ENCODE results near the gene HLA-DMA.

Gene HLA-DMA

DNA sequence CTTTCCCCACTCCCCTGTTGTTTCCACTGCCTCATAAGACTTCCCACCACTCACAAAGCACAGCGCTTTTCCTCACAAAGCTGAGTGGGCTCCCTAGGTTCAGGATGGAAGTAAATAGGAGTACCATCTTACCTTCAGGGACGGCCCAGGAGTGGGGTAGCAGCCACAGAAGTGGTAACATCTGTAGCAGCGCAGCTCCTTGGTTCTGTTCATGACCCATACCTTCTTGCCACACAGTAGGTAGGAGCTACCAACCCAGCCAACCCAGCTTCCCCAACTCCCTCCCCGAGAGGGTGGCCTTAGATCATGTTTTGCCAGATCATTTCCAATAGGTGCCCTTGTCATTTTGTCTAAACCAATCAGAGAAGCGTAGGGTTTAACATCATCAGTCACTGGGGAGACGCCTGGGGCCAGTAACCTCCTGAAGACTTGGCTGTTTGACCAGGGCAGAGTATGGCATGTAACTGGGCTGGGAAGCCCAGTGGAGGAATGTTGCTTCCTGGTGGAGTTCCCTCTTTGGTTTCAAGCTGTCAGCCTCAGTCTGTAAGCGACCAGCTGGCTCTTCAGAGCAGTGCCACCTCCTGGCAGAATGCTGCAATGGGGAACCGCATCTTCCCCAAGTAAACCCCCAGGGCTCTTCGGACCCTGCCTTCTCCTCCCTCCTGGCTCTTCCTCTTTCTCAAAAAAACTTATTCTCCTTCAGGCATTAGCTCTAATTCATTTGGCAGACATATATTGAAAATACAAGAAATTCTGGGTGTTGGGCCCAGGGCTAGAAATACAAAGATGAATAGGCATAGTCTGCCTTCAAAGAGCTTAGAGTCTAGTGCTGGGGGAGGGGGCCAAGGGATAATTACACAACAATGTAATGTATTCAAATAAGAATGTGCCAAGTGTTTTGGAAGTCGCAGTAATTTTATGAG lies at the start of gene HLA-DMA:
Gene HLA-DMA (minus strand): TSS at position 281 of the 923 bp plus-strand sequence. CDS start 61 bp downstream, at position 220.
- peak in 3 of 4 experiments; percentile 52 to 54 (median 53) for DNase-seq

DNA sequence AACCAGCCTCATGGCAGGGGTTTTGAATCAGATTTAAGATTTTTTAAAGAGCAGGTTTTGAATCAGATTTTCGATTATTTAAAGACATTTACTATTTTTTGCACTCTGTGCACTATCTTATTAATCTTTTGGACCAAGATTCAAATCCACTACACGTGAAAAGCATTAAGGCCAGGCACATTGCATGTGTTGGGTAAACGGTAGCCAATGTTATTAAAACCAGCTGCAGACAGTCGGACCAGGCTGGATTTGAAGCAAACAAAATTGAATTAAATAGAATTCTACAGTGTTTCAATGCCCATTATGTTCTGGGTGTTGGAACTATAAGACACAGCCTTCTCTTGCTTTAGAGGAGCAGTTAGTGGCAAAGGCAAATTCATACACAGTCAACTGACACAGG lies 48.8 kb upstream of the HLA-DMA start:
- no peak for DNase-seq

DNA sequence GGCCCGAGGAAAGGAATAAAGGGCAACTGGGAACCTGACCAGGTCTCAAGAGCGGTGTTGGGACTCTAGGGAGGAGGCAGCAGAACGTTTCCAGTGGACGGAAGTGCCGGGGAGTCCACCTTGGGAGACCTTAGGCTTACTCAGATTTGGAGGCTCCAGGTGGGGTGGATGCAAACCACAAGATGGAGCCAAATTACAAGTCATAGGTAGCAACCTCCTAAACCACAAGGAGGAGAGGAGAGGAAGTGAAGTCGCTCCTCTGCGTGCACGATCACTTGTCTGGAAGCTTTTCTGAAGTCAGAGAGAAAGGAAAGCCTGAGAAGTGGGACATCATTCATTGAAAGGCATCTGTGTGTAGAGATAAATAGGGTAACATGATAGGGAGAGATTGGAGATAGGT lies 47.2 kb upstream of the HLA-DMA start:
- no peak for DNase-seq

DNA sequence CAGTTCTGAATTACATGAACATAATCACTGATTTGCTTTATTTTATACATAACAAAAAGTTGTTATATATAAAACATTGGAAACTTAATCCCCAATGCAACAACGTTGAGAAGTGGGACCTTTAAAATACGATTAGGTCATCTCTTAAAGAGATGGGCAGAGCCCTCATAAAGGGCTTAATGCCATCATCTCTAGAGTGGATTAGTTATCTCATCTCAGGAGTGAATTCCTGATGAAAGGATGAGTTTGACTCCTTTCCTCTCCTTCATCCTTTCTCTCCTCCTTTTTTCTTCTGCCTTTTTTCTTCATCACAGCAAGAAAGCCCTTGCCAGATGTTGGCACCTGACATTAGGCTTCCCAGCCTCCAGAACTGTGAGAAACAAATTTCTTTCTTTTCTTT lies 42.6 kb upstream of the HLA-DMA start:
- no peak for DNase-seq

DNA sequence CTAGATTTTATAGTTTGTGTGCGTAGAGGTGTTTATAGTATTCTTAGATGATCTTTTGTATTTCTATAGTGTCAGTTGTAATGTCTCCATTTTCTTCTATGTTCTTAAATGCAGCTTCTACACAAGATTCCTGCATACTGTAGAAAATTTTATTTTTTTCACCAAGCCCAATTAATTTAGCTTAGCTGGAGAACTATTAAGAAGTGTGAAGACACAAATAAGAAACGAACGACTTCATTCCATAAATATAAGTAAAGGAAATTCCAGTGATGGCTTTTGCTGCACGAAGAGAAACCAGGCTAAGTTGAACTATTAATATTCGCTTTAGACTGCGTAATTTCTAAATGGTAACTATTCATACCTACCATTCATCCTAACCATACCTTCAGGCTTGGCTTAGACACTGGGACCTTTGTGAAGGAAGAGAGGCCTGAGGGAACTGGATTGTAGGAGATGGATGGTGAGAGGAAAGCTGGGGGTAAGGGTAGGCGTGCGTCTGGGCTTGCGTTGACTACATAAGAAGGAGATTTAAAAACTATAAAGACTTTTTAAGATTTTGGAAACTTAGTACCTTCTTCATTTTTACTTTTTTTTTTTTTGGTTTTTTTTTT lies 40.6 kb upstream of the HLA-DMA start:
- DNase-seq, result no peak

DNA sequence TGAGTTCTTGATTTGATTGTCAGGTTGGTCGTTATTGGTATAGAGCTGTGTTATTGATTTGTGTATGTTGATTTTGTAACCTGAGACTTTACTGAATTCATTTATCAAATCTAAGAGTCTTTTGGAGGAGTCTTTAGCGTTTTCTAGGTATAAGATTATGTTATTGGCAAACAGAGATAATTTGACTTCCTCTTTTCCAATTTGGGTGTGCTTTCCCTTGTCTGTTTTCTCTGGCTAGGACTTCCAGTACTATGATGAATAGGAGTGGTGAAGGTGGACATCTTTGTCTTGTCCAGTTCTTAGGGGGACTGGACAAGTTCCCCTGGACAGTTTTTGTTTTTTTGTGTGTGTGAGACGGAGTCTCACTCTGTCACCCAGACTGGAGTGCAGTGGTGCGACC lies 39.1 kb upstream of the HLA-DMA start:
- no peak for DNase-seq

DNA sequence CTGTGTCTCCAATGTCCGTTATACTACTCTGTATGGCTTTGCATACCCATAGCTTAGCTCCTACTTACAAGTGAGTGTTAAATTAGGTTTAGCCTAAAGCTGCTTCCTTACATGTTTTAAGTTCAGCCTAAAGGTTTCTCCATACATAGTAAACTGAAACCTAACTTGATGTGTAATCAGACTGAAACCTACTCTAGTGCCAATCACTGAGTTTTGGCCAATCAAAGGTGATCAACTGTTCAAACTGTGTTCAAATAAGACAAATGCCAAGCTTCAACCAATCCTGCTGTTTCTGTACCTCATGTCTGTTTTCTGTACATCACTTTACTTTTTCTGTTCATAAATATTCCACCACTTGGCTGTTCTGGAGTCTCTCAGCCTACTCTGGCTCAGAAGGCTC lies 36.5 kb upstream of the HLA-DMA start:
- DNase-seq, result no peak

DNA sequence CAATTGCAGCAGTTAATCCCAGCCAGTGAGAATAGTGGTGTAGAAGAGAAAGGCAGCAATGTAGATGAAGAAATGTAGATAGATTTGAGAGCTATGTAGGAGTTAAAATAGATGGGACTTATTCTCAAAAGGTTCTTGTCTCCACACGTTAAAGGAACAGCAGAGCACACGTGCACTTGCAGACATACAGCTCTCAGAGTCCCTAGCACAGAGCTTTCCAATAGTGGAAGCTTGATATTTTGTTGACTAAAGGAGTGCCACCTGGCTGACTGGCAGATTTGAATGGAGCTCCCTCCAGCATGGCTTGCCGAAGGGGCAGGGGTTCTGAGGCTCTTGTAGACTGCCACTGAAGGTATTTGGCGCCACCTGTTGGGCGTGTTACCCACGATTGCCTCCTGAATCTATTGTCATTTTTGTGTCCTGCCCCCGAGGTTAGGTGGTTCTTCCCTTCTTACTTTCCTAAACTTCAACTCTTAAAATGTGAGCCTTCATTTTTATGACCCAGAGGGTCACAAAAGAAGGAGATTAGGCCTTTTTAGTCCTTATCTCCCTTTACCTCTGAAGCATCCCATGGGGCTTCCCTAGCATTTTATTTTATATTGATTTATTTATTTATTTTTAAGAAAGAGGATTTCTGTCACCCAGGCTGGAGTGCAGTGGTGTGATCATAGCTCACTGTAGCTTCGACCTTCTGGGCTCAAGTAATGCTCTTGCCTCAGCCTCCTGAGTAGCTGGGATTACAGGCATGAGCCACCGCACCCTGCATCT lies 31.9 kb upstream of the HLA-DMA start:
- peak; percentile 76 to 88 (median 82) for DNase-seq

DNA sequence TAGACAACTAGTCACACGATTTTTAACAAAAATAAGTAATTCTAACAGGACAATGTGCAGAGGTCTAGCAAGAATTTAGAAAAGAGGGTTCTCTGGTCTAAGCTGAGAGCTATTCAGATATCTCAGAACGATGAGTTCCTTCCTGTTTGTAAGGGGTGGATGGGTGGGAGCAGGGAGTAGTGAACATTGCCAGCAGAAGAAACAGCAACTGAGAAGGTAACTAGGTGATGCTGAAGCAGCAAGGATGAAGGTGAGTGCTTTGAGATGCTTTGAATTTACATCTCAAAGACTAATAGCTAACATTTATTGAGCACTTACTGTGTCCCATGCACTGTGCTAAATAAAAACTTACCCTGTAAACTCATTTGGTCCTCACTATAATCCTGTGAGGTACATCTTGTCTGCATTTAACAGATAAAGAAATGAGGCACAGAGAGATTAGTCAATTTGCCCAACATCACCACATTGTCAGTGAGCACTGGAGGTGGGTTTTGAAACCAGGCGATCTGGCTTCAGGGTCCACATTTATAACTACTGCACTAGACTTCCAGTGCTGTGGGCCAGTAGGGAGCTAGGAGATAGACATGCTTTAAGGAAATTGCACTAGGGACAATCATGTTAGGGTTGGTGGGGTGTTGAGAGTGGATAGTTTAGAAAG lies 31.2 kb upstream of the HLA-DMA start:
- no peak for DNase-seq

DNA sequence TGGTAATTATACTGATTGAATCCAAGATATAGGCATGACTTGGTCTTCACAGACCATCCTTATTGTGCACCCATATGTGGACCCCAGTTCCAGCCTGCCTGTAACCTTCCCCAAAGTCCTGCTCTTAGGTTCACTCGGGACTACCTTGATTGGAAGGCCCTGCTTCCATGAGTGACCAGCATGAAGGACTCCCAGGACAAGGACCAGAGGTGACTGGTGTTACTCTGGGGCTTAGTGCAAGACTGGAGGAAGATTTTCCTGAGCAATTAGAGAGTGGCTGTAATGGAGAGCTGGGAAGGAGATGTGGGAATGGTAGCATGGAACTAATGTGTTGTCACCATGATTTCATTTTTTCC lies 30.6 kb upstream of the HLA-DMA start:
- no peak for DNase-seq

DNA sequence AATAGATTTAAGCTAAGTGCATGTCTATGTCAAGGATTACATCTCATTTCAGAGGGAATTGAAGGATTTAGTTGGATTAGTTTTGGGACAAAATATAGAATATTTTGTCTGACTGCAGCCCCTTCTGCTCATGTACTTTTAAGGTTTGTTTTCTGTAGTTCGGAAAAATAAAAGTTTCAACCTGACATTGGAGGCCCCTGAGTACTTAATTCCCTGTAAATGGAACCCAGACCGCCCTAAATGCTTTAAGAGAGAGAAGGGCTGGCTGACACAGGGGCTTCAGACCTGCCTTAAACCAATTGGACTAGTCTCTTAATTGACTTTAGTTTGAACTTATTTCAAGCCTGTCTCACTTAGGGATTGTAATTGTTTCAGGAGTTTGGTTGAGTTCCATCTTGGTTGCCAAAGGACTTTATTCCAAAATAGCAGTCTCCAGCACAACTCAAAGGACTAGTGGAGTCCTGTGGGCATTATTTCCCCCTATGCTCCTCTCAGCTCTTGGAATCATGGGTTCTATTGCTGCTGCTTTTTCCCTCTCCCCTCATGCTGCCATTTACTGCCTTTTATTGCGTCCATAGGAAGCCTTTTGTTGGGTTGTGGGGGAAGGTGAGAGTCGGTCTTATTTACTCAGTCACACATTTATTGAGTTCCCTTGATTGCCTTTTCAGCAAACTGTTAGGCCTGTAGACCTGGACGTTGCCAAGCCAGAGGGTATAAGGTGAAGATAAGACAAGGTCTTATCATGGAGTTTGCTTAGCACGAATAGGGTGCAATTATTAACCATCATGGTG lies 30.0 kb upstream of the HLA-DMA start:
- no peak for DNase-seq

DNA sequence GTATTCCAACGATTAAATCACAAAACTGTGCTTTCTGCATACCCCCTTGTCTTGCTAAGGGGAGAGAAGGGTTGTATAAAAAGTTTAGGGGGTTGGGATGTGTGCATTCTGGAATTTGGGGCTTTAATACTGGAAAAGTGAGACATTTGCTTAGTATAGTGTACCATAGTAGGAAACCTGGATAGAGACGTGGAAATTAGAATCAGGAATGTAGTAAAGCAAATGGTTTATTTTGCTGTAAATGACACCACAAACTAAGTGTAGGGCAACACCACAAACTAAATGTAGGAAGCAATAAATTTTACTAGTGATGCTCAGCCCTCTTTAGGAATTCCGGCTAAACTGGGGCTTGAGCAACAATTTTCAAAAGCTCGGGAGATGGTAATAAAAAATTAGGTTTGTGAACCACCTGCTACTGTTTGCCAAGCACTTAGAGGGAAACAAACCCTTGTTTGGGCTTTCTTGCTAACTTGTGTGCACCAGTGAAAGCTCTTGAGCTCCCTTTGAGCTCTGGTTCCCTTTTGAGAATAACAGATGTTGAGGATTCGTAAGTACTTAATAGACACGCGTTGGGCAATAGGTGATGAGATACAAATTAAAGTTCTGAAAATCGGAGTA lies 29.3 kb upstream of the HLA-DMA start:
- no peak for DNase-seq

DNA sequence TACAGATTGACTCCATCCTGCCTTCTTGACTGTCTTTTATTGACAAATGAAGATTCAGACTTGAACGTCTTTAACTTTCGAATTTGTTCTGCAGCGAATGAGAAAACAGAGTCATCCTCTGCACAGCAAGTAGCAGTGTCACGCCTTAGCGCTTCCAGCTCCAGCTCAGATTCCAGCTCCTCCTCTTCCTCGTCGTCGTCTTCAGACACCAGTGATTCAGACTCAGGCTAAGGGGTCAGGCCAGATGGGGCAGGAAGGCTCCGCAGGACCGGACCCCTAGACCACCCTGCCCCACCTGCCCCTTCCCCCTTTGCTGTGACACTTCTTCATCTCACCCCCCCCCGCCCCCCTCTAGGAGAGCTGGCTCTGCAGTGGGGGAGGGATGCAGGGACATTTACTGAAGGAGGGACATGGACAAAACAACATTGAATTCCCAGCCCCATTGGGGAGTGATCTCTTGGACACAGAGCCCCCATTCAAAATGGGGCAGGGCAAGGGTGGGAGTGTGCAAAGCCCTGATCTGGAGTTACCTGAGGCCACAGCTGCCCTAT lies 27.7 kb upstream of the HLA-DMA start:
- DNase-seq, result no peak

DNA sequence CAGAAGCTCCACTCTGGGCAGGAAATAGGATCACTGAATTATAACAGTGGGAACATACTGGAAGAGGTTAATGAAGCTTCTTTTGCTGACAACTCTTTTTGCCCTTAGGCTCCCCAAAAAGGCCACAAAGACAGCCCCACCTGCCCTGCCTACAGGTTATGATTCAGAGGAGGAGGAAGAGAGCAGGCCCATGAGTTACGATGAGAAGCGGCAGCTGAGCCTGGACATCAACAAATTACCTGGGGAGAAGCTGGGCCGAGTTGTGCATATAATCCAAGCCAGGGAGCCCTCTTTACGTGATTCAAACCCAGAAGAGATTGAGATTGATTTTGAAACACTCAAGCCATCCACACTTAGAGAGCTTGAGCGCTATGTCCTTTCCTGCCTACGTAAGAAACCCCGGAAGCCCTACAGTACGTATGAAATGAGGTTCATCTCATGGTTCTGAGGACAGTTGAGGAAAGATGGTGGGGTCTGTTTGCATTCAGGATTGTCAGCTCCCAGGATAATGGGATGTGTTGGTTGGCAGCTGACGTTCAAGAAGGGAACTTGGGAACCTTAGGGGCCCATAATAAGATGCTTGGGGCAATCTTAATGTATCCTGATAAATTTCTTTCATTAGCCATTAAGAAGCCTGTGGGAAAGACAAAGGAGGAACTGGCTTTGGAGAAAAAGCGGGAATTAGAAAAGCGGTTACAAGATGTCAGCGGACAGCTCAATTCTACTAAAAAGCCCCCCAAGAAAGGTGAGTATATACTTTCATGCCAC lies 27.0 kb upstream of the HLA-DMA start:
- no peak for DNase-seq

DNA sequence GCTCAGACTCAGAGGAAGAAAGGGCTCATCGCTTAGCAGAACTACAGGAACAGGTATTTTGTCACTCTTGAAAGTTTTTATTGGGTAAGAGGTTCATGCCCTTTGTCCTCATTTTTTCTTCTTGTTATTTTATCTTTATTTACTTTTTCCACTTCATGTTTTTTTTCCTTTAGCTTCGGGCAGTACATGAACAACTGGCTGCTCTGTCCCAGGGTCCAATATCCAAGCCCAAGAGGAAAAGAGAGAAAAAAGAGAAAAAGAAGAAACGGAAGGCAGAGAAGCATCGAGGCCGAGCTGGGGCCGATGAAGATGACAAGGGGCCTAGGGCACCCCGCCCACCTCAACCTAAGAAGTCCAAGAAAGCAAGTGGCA lies 25.0 kb upstream of the HLA-DMA start:
- DNase-seq, result no peak

DNA sequence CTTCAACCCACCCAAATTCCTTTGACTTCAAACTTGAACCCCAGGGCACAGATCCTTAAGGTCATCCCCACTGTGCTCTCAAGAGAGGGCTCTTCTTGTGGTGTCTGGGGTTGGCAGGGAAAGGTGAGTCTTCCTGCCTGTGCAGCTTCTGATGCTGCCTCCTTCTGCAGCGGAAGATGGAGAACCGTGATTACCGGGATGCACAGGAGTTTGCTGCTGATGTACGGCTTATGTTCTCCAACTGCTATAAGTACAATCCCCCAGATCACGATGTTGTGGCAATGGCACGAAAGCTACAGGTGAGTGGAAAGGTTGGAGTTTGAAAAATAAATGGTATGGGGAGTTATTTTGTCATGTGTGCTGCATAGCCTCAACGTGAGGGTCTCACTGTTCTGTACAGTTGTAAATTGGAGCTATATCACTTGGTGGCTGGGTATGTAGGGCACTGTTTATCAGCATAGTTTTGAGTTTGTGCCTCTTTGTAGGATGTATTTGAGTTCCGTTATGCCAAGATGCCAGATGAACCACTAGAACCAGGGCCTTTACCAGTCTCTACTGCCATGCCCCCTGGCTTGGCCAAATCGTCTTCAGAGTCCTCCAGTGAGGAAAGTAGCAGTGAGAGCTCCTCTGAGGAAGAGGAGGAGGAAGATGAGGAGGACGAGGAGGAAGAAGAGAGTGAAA lies 24.5 kb upstream of the HLA-DMA start:
- no peak for DNase-seq

DNA sequence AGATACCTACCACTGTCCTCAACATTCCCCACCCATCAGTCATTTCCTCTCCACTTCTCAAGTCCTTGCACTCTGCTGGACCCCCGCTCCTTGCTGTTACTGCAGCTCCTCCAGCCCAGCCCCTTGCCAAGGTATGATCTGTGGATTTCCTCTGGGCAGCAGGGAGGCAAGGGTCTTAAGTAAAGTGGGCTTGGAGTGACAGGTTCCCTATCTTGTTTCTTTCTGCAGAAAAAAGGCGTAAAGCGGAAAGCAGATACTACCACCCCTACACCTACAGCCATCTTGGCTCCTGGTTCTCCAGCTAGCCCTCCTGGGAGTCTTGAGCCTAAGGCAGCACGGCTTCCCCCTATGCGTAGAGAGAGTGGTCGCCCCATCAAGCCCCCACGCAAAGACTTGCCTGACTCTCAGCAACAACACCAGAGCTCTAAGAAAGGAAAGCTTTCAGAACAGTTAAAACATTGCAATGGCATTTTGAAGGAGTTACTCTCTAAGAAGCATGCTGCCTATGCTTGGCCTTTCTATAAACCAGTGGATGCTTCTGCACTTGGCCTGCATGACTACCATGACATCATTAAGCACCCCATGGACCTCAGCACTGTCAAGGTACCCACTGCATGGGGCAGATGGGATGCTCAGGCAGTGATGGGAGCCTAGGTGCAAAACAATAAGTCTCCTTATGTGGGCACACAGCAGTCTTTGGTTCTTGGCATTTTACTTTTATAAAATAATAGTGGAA lies 23.6 kb upstream of the HLA-DMA start:
- DNase-seq, result no peak

DNA sequence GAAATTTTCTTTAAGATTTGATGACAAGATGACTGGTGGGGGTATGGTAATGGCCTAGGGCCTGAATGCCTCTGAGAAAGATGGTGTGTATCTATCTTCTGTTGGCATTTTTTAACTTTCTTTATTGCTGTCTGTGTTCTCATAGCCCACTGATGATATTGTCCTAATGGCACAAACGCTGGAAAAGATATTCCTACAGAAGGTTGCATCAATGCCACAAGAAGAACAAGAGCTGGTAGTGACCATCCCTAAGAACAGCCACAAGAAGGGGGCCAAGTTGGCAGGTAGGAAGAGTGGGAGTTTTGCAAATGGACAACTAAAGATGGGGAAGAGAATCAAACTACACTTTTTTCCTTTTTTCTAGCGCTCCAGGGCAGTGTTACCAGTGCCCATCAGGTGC lies 23.0 kb upstream of the HLA-DMA start:
- DNase-seq, result no peak

DNA sequence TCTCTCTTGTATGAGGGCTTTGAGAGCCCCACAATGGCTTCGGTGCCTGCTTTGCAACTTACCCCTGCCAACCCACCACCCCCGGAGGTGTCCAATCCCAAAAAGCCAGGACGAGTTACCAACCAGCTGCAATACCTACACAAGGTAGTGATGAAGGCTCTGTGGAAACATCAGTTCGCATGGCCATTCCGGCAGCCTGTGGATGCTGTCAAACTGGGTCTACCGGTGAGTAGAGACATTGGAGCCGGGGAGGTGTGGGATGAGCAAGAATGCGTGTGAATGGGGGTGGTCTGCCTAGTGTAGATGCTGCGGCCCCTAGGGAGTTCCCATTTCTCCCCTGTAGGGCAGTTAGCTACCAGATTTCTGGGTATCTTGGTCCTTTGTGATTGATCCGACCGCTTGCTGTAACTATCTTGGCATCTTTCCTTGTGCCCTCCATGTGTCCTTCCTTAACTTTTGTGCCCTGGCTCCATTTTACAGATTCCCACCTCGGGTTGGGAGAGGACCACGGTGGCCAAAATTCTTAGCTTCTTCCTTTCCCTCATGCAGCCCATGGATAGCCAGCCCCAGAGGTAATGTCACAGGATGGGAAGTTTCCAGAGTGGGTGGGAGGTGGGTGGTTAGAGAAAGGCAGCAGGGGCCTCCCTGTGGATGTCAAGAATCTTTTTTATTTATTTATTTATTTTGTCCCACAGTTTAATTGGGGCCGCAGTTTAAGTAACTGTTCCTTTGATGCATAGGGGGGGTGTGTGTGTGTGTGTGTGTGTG lies 21.8 kb upstream of the HLA-DMA start:
- DNase-seq, result no peak

All from activated CD4-positive, CD25-positive, alpha-beta regulatory T cell (primary cell).